ENCODE results near the gene MOB1B.
"Not testable (repeated sequence)": the region's sequence is repeated elsewhere in the genome, so short reads cannot be mapped to it uniquely, and the experiment has no call there.

The MOB1B gene

DNA sequence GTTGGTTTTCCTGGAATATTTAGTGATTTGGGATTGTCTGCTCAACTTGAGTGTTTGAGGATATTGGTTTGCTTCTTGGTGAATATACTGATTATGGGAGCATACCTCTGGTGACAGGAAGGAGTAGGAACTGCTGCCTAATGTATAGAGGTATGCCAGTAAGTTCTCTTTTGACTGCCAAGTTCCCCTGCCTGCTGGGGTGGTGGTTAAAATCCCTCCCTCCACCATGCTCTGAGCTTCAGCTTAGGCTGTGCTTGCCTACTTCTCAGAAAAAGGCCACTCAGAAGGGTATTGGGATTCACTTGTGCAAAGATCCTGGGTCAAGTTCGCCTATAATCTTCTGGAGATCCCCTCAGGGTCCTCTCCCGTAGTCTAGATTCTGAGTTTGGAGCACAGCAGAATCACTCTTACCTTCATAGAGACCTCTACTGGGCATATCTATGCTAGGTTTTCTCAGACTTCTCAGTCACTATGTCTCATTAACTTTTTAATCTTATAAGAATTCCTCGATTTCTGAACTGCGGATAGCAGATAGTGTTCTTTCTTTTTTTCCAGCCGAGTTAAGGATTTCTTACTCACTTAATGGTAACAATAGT, 46.6 kb downstream of the MOB1B start:
- in situ Hi-C loops (cut with HindIII; ENCODE audit: low sequenced_read_pairs), result no loop called here

DNA sequence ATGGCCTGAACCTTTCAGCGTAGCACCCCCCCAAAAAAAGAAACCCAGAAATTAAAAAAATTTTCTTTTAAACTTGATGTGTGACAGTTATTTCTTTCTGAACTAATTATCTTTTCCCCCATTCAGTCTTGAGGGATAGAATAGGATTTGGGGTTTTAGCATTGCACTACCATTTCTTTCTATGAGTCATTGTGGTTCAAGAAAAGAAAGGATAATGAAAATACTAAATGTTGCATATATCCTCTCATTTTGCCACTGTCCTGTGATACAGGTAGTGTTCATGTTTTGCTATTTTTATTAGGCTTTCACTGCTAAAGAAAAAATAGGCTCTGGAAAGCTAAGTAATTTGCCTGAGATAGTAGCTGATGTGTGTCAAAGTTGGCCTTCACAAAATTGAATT, 51.9 kb downstream of the MOB1B start:
- in situ Hi-C loops (cut with HindIII; ENCODE audit: low sequenced_read_pairs), result no loop called here

DNA sequence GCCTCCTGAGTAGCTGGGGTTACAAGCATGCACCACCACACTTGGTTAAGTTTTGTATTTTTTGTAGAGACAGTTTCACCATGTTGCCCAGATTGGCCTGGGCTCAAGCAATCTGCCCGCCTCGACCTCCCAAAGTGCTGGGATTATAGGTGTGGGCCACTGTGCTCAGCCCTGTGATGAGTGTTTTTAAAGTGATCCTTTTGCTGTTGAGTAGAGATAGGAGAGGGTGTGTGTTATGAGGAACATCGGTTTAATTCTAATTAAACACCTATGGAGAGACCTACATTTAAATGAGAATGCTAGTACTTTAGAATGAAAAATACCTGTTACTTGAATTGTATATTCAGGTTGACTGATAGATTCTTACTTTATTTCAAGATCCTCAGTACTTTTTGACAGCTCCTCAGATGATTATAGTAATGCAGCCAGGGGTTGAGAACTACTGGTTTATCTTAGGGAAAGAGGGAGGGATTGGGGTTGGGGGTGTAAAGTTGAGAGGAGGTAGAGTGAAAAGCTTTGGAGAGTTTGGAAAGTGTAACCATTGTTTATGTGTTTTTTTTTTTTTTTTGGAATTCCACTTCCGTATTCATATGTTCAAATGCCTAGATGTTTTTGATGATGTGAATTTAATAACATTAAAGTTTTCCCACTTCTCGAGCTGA, 54.5 kb downstream of the MOB1B start:
- in situ Hi-C loops (cut with HindIII; ENCODE audit: low sequenced_read_pairs), result no loop called here

DNA sequence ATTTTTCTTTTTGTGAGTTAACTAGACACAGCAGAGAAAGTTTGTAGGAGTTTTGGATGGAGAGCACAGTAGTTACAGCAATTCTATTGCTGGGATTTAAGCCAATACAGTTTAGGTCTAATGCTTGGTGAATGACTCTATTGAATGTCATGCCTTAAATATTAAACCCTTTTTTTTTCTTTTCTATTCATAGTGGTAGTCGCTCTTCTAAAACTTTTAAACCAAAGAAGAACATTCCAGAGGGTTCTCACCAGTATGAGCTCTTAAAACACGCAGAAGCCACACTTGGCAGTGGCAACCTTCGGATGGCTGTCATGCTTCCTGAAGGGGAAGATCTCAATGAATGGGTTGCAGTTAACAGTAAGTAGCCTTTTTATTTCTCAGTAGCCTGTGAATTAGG, 56.5 kb downstream of the MOB1B start:
- in situ Hi-C loops (cut with HindIII; ENCODE audit: low sequenced_read_pairs), result no loop called here

DNA sequence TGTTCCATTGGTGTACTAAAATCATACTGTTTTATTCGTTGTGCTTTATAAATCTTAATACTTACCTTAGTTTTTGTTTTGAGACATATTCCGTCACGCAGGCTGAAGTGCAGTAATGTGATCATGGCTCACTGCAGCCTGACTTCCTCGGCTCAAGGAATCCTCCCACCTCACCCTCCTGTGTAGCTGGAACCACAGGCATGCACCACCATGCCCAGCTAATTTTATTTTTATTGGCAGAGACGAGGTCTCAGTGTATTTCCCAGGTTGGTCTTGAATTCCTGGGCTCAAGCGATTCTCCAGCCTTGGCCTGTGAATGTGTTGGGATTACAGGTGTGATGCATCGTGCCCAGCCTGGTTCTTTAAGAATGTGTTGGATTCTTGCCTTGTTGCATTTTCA, 66.9 kb downstream of the MOB1B start:
- in situ Hi-C loops (cut with HindIII; ENCODE audit: low sequenced_read_pairs), result no loop called here

DNA sequence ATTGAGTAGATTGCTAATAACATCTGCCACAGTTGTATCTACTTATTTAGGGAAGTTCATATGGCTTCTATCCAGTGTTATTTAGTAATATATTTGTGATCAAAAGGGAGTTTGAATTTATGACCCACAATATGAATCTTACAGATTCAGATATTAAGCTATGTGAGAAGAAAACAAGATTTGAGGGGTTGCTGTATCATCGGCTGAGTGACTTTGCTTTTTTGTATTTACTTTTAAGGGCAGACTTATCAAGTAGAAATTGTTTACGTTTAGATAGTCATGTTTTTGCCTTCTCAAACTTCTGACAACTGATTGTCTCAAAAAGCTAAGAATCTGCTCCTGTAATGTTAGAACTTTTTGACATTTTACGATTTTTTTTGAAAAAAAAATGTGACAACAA, 74.1 kb downstream of the MOB1B start:
- in situ Hi-C loops (cut with HindIII; ENCODE audit: low sequenced_read_pairs), result no loop called here

DNA sequence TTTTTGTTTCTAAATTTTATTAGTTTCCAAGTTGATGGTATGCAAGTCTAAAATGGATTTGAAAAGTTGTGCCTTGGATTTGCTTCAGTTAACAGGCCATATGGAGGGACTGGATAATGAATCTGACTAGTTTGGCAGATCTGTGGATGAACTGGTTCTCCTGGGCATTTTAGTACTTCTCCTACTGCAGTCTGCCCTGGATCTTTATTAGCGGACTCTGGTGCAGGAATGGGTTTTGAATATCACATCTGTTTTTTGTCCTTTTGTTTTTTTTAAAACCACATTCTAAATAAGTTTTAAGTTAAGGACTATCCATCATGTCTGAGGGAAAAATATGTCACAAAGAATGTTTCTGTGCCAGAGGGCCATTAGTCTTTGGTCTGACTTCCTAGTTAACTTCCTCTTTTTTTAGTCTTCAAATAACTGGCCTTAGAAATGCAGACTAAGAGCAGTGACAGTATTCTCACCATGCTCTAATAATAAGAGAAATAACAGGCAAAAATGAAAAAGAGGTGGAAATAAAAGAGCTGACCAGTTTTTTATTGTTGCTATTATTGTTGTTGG, 77.4 kb downstream of the MOB1B start:
- in situ Hi-C loops (cut with HindIII; ENCODE audit: low sequenced_read_pairs), result no loop called here

DNA sequence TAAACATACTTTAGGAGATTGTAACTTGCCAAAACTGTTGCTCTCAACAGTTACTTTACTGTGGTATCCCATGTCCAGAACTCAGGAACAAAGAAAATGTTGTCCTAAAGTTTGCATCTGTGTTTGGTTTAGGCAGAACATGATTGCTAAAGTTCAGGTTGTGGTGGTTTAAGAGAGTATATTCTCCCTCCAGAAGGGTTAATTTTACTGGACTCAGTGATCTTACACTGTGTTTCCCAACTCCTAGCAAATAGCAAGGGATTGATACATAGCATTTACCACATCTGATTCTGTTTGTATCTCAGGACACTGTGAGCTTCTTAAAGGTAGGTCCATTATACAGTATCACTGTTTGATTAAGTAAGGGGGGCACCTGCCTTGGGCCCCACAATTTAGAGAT, 78.0 kb downstream of the MOB1B start:
- in situ Hi-C loops (cut with HindIII; ENCODE audit: low sequenced_read_pairs), result no loop called here

DNA sequence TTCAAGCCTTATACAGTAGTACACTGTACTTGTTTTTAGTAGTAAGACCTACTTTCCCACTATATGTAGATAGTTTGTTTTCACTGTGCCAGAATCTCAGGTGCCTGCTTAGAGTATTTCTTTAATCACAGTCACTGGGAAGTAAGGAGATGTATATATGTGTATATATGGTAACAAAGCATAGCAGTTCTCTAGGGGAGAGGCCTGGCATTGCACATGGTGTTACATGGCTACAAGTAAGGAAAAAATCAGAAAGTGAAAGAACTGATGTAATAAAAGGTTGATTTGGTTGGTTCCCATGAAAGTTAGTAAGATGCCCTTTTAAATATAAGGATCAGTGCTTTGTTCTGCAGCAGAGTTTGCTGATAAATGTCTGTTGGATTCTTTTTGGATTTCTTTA, 81.9 kb downstream of the MOB1B start:
- in situ Hi-C loops (cut with HindIII; ENCODE audit: low sequenced_read_pairs), result no loop called here

DNA sequence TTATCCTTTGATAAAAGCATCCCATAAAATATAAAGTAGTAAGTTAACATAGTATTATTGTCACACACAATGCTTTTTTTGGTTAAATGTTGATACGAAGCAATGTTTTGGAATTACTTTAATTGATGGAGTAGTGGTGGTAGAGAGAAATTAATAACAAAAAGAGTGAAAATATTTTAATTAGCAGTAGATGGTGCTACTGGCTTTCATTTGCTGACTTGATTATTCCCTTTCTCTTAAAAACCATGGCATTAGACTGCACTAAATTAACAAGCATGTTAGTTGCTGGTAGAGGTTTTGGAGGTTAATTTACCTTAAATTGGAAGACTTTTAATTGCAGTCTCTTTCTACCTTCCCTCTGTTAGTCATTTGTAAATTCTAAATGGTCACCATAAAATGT, 82.4 kb downstream of the MOB1B start:
- in situ Hi-C loops (cut with HindIII; ENCODE audit: low sequenced_read_pairs), result no loop called here

DNA sequence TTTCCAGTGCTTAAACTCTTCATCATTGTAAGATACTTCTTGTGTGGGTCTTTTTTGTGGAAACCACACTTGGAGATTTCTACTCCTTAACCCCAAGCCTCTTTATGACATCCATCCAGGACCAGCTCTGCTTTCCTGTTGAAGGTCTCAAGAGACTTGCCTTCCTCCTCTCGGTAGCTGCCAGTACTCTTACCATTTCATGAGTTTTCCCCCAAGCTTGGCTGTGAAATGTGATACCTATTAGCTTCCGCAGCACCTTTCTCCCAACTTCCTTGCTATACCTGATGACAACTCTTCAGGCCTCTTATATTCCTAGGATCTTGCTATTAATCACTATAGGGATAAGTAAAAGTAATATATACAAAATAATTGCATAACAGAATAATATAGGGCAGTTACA, 89.4 kb downstream of the MOB1B start:
- in situ Hi-C loops (cut with HindIII; ENCODE audit: low sequenced_read_pairs), result loop anchor here (5.0 kb wide), 2 partner anchors 36 to 74 kb away; no protein-coding TSS in a partner anchor

DNA sequence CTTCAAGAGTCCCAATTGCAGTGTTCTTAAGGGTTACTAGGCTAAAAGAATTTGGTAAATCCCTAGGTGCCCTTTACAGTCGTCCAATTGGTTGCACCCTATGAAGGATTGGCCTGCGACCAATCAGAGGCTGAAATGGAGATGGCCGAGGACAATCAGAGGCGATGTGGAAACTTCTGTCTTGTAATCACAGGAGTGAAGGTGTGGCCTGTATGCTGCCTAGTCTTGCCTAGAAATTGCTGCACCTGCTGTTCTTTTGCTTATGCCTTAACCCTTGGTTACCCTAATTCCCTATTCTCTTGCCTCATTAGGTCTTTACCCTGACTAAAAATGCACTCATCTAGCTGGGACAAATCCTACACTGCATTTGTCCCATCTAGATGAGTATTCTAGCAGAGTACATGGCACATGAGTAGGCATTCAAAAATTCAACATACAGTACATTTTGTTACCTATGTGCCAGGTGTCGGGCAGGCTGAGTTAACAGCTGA, 90.3 kb downstream of the MOB1B start:
- in situ Hi-C loops (cut with HindIII; ENCODE audit: low sequenced_read_pairs), result loop anchor here (5.0 kb wide), 2 partner anchors 35 to 75 kb away; no protein-coding TSS in a partner anchor

DNA sequence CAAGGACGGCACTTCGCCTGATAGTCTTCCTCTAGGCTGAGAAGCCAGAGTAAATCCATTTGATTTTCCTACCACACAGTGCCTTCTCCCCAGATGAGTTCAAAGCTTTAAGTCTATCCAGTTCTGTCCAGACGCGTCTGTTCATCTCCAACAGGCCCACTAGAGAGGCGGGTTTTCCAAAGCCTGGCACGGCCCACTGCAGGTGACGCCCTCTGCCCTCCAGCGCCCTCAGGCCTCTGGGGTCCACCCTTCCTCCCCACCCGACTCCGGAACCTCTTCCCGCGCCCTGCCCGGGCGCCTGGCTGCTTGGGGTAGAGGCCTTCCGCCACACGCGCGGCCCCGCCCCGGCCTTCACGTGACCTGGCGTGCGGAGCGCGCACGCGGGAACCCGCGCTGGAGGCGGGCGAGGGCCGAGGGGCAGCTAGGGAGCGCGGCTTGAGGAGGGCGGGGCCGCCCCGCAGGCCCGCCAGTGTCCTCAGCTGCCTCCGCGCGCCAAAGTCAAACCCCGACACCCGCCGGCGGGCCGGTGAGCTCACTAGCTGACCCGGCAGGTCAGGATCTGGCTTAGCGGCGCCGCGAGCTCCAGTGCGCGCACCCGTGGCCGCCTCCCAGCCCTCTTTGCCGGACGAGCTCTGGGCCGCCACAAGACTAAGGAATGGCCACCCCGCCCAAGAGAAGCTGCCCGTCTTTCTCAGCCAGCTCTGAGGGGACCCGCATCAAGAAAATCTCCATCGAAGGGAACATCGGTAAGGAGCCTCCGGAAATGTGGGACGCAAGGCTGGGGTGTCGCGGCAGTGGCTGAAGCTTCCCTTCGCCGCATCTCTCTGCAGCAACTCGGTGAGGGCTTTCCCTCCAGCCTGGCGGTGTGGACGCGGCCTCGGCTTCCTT, 91.3 kb downstream of the MOB1B start, which contains the start of gene DCK:
Gene DCK, plus strand, starts transcription at position 469 of the 888 bp plus-strand sequence. Its CDS starts 187 bp downstream, at position 656.
- in situ Hi-C loops (cut with HindIII; ENCODE audit: low sequenced_read_pairs), result loop anchor here (5.0 kb wide), 2 partner anchors 34 to 76 kb away; no protein-coding TSS in a partner anchor

DNA sequence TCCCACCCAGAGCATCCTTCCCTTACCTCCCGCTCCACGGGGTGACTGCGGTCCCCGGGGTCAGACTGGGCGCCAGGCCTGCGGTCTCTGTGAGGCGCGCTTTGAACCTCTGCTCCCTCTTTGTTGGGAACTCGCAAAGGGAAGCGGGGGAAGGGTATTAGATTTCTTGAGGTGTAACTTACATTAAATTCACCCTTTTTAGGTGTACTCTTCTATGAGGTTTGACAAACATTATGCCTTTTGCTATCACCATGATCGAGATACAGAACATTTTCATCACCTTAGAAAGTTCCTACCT, 91.8 kb downstream of the MOB1B start:
- in situ Hi-C loops (cut with HindIII; ENCODE audit: low sequenced_read_pairs), result loop anchor here (5.0 kb wide), 2 partner anchors 33 to 77 kb away; no protein-coding TSS in a partner anchor

DNA sequence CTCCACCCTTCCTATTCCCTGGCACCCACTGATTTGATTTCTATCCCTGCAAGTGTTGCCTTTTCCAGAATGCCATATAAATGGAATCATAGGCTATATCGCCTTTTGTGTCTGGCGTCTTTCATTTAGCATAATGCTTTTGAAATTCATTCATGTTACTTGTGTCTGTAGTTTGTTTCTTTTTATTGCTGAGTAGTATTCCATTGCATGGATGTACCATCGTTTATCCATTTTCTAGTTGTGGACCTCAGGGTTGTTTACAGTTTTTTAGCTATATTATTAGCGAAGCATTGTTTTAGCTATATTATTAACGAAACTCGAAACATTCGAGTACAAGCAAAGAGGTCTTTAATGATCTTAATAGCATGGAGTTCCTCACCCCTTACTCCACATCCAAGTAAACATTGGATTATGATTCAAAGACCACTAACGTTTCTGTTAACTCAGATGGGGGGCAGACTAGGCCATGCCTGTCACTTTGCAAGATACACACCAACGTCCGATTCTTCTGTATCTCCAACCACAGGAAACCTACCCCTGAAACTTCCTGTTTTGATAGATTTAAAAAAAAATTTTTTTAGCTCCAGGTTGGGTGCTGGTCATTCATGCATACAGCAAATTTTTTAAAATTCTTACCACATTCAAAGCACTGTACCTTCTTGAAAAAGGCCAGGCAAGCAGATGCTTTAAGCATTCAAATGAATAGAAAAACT, 92.4 kb downstream of the MOB1B start:
- in situ Hi-C loops (cut with HindIII; ENCODE audit: low sequenced_read_pairs), result loop anchor here (5.0 kb wide), 2 partner anchors 33 to 77 kb away; no protein-coding TSS in a partner anchor

DNA sequence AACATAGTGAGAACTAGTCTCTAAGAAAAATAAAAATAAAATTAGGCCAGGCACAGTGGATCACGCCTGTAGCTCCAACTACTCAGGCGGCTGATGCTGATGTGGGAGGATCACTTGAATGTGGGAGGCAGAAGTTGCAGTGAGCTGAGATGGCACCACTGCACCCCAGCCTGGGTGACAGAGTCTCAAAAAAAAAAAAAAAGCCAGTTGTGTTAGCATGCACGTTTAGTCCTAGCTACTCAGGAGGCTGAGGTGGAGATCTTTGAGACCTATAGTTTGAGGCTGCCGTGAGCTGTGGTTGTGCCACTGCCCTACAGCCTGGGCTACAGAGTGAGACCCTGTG, 93.8 kb downstream of the MOB1B start:
- in situ Hi-C loops (cut with HindIII; ENCODE audit: low sequenced_read_pairs), result no loop called here

DNA sequence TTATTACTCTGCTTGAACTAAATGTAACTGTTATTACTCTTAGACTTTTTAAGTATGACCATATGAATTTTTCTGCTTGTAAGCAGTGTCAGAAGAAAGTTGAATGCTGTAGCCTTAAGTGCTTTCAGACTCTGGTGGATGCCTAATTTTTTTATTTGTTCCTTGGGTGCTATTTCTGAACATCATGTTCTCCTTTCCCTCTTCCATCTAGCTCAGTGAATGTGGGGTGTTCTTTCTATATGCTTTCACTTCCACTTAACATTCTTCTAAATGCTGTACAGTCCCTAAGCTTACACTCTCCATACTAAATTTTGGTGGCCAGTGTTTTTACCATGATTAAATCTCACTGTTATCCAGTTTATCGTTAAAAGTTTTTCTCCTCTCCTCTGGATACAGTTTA, 94.9 kb downstream of the MOB1B start:
- in situ Hi-C loops (cut with HindIII; ENCODE audit: low sequenced_read_pairs), result no loop called here

DNA sequence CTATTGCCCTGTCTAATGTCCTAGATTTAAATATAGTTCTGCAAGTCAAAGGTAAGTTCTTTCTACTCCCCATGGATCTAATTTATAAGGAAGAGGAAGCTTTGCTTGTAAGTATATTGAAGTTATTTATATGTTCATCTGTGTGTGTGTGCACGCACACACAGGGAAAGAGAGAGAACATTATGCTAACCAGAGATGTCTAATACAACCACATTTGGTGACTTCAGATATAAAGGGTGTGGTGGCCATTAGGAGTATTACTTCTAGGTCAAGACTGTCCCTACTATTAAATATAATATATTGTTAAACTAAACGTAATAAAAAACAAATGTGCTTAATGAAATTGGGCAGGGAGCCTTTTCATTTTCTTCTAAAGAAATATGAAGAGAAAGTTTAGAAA, 95.4 kb downstream of the MOB1B start:
- in situ Hi-C loops (cut with HindIII; ENCODE audit: low sequenced_read_pairs), result no loop called here

DNA sequence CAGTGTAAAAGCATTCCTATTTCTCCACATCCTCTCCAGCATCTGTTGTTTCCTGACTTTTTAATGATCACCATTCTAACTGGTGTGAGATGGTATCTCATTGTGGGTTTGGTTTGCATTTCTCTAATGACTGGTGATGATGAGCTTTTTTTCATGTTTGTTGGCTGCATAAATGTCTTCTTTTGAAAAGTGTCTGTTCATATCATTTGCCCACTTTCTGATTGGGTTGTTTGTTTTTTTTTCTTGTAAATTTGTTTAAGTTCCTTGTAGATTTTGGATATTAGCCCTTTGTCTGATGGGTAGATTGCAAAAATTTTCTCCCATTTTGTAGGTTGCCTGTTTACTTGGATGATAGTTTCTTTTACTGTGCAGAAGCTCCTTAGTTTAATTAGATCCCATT, 97.5 kb downstream of the MOB1B start:
- in situ Hi-C loops (cut with HindIII; ENCODE audit: low sequenced_read_pairs), result not testable (repeated sequence)

DNA sequence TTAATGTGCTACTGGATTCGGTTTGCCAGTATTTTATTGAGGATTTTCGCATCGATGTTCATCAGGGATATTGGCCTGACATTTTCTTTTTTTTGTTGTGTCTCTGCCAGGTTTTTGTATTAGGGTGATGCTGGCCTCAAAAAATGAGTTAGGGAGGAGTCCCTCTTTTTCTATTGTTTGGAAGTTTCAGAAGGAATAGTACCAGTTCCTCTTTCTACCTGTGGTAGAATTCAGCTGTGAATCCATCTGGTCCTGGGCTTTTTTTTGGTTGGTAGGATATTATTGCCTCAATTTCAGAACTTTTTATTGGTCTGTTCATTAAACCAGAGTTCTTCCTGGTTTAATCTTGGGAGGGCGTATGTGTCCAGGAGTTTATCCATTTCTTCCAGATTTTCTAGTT, 99.2 kb downstream of the MOB1B start:
- in situ Hi-C loops (cut with HindIII; ENCODE audit: low sequenced_read_pairs), result not testable (repeated sequence)

All from endothelial cell of hepatic sinusoid (primary cell).